Gastrocnemius medialis (tissue), 4 donors: Measurements from ENCODE around the gene CLSTN3.

Experiments used
- CTCF ChIP-seq, 5 experiments: fragments of 450-650 bp in 3 of 5; fragments of 200-600 bp in 2 of 5; sonication (generic) in 2 of 5; IDR thresholded peaks in 4 of 5; conservative IDR thresholded peaks in 1 of 5; 1 replicate in 4 of 5; 2 replicates in 1 of 5; pipeline ENCODE4 v1.5.1; 2016 to 2019; ENCODE audit warnings: antibody characterized with exemption in 5 of 5, mild to moderate bottlenecking in 3 of 5, moderate library complexity in 3 of 5
- POLR2A ChIP-seq, 2 donors: fragments of 450-650 bp; IDR thresholded peaks; one replicate each; pipeline ENCODE4 v1.6.1; 2017; ENCODE audit warnings: antibody characterized with exemption in 2 of 2, mild to moderate bottlenecking in 2 of 2, moderate library complexity in 2 of 2

GRCh38 chr12:7101694-7102131 is 28.5 kb upstream of the CLSTN3 start:
- no peak for TF ChIP-seq CTCF (IDR thresholded peaks at IDR 0.05 in 4 of 5, conservative IDR thresholded peaks at IDR 0.05 in 1 of 5)
- no peak for TF ChIP-seq POLR2A (IDR thresholded peaks at IDR 0.05)
